Measurements from ENCODE around the gene FHAD1.

GRCh38 chr1:15435239-15436077 lies 188.4 kb downstream of the FHAD1 start:
- no peak for TF ChIP-seq CTCF (IDR thresholded peaks at IDR 0.05)
- TF ChIP-seq POLR2A (IDR thresholded peaks at IDR 0.05) = no peak
- TF ChIP-seq POLR2AphosphoS5 (IDR thresholded peaks at IDR 0.05) = no peak
